Peyer's patch (tissue), 4 donors: ENCODE data around the gene IDE. TPM values are rescaled to one million over a fixed set of nuclear protein-coding genes. Genes with fewer than 3 reads are reported as not detected.

ENCODE experiments used
- DNase-seq, 3 donors: peaks; one replicate each; pipeline ENCODE4 v3.0.0-alpha.2; 2017 to 2019
- H3K27ac ChIP-seq, 4 donors: fragments of 200-600 bp; sonication (generic); one replicate each; pipeline ENCODE4 v1.5.1; 2016 to 2019
- H3K27me3 ChIP-seq, 2 donors: fragments of 200-600 bp; sonication (generic); one replicate each; pipeline ENCODE4 v1.5.1; 2019
- H3K36me3 ChIP-seq, 3 donors: fragments of 200-600 bp; sonication (generic); one replicate each; pipeline ENCODE4 v1.5.1; 2016 to 2019
- H3K4me1 ChIP-seq, 4 donors: fragments of 200-600 bp; sonication (generic); one replicate each; pipeline ENCODE4 v1.5.1; 2016 to 2019
- H3K4me3 ChIP-seq, 4 donors: fragments of 200-600 bp; sonication (generic); 1 replicate in 3 of 4; 2 replicates in 1 of 4; pipeline ENCODE4 v1.5.1; 2016 to 2019; ENCODE audit warnings: mild to moderate bottlenecking in 1 of 4
- H3K9me3 ChIP-seq, 4 donors: fragments of 200-600 bp; sonication (generic); one replicate each; pipeline ENCODE4 v1.5.1; 2016 to 2019; ENCODE audit warnings: mild to moderate bottlenecking in 1 of 4
- CTCF ChIP-seq, 6 experiments: fragments of 450-650 bp in 4 of 6; fragments of 200-600 bp in 2 of 6; sonication (generic) in 1 of 6; IDR thresholded peaks; one replicate each; pipeline ENCODE4 v1.5.1; 2017 to 2019; ENCODE audit warnings: antibody characterized with exemption in 6 of 6, mild to moderate bottlenecking in 3 of 6, moderate library complexity in 1 of 6
- POLR2A ChIP-seq, 2 donors: fragments of 450-650 bp; IDR thresholded peaks; one replicate each; pipeline ENCODE4 v1.5.1; 2017; ENCODE audit warnings: antibody characterized with exemption in 2 of 2, mild to moderate bottlenecking in 2 of 2, moderate library complexity in 2 of 2
- total RNA-seq, 4 donors: library from RNA; depleted of rRNA; stranded (reverse); fragments of >200 nt; gene quantifications; one replicate each; pipeline ENCODE4 v1.1.0, GENCODE V29; 2016

The IDE gene
- total RNA-seq, 4 donors from 2014 or later, result 27.1 to 71.8 (median 31.7) TPM

- H3K9me3 ChIP-seq, result no peaks in the 10 kb centered on the region
- DNase-seq, result no peak
- no peak overlapping the region for H3K27ac ChIP-seq
- TF ChIP-seq POLR2A (IDR thresholded peaks at IDR 0.05), result no peak
- no peak for TF ChIP-seq CTCF (IDR thresholded peaks at IDR 0.05)
- no peaks in the 10 kb centered on the region for H3K27me3 ChIP-seq
- H3K4me3 ChIP-seq, result no peak overlapping the region
- H3K36me3 ChIP-seq, result no peaks in the 10 kb centered on the region
- no peaks in the 10 kb centered on the region for H3K4me1 ChIP-seq
These were observed 139.5 kb downstream of the IDE start for GRCh38 chr10:92434385-92434784.

- DNase-seq, result no peak
- H3K27ac ChIP-seq, result no peak overlapping the region
- H3K4me3 ChIP-seq, result no peak overlapping the region
- H3K27me3 ChIP-seq, result no peaks in the 10 kb centered on the region
- no peaks in the 10 kb centered on the region for H3K36me3 ChIP-seq
- TF ChIP-seq CTCF (IDR thresholded peaks at IDR 0.05), result no peak
- TF ChIP-seq POLR2A (IDR thresholded peaks at IDR 0.05), result no peak
- no peaks in the 10 kb centered on the region for H3K9me3 ChIP-seq
- no peaks in the 10 kb centered on the region for H3K4me1 ChIP-seq
These were observed 141.3 kb downstream of the IDE start for GRCh38 chr10:92432596-92432995.

GRCh38 chr10:92430103-92430502 lies 143.8 kb downstream of the IDE start:
- no peak for DNase-seq
- H3K27me3 ChIP-seq, result no peaks in the 10 kb centered on the region
- H3K36me3 ChIP-seq, result no peaks in the 10 kb centered on the region
- H3K9me3 ChIP-seq, result no peaks in the 10 kb centered on the region
- no peak overlapping the region for H3K4me3 ChIP-seq
- H3K27ac ChIP-seq, result no peak overlapping the region
- no peaks in the 10 kb centered on the region for H3K4me1 ChIP-seq
- no peak for TF ChIP-seq CTCF (IDR thresholded peaks at IDR 0.05)
- no peak for TF ChIP-seq POLR2A (IDR thresholded peaks at IDR 0.05)

GRCh38 chr10:92421550-92421949 lies 152.3 kb downstream of the IDE start:
- no peak overlapping the region for H3K4me3 ChIP-seq
- peaks cover 0 to 4% (median 2%) of the 10 kb centered on the region in 4 donors for H3K4me1 ChIP-seq
- H3K27me3 ChIP-seq, result peaks cover 0 to 5% of the 10 kb centered on the region in 2 donors
- no peaks in the 10 kb centered on the region for H3K36me3 ChIP-seq
- TF ChIP-seq POLR2A (IDR thresholded peaks at IDR 0.05) (no peak), CTCF (IDR thresholded peaks at IDR 0.05) (no peak)
- no peak for DNase-seq
- no peak overlapping the region for H3K27ac ChIP-seq
- no peaks in the 10 kb centered on the region for H3K9me3 ChIP-seq

GRCh38 chr10:92420546-92421275 lies 153.2 kb downstream of the IDE start:
- no peaks in the 10 kb centered on the region for H3K9me3 ChIP-seq
- H3K27ac ChIP-seq, result no peak overlapping the region
- peaks cover 0 to 5% of the 10 kb centered on the region in 2 donors for H3K27me3 ChIP-seq
- H3K4me1 ChIP-seq, result peaks cover 0 to 4% (median 2%) of the 10 kb centered on the region in 4 donors
- peak overlapping the region; percentile 11 to 43 (median 39) for H3K4me3 ChIP-seq
- H3K36me3 ChIP-seq, result no peaks in the 10 kb centered on the region
- no peak for DNase-seq
- TF ChIP-seq POLR2A (IDR thresholded peaks at IDR 0.05), result no peak
- no peak for TF ChIP-seq CTCF (IDR thresholded peaks at IDR 0.05)
